HG02852 (cell line): ENCODE results near the gene WDFY4.

Source experiments
- ATAC-seq: cut with Tn5 transposase; IDR thresholded peaks from one replicate; pipeline ENCODE4 v1.9.1; 2021; ENCODE audit warnings: mild to moderate bottlenecking, moderate library complexity; ENCODE audit not compliant: unreplicated experiment

Gene WDFY4

DNA sequence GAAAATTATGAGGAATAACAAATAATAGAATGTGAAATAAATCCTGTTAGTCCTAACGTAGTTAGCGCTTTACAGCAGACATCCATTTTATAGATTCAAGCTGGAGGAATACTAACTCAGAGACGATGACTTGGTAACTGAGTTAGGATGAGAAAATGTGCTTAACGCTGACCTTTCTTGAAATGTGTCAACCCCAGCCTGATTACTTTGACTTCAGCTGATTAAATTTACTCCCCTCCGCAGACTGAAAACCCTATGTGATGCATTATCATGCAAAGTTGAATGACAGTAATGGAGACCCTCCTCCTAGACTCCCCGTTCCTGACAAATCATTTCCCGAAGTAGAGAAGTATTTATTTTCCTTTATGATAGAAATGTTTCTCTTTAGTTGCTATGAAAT, 54.5 kb downstream of the WDFY4 start:
- no peak for ATAC-seq

- no peak for ATAC-seq
Measured at GRCh38 chr10:48740015-48740707, 55.5 kb downstream of the WDFY4 start.

DNA sequence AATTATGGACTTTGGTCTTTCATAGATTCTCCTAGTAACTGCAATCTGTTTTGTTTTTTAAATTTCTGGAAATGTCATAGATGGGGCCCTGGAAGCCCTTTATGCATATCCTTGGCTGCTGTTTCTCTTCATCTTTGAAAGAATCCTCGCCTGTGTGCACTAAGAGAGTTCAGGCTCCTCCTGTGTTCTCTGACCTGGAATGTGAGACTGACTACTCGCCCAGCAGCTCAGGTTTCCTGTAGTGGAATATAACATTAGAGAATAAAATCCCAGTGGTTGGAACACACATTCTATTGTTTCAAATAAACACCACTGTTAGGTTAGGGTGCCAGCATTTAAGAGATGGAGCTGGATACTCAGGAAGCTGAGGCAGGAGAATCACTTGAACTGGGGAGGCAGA, 56.3 kb downstream of the WDFY4 start:
- ATAC-seq = no peak

GRCh38 chr10:48742891-48743860, 58.5 kb downstream of the WDFY4 start:
- no peak for ATAC-seq

GRCh38 chr10:48744587-48744986, 59.9 kb downstream of the WDFY4 start:
- no peak for ATAC-seq

DNA sequence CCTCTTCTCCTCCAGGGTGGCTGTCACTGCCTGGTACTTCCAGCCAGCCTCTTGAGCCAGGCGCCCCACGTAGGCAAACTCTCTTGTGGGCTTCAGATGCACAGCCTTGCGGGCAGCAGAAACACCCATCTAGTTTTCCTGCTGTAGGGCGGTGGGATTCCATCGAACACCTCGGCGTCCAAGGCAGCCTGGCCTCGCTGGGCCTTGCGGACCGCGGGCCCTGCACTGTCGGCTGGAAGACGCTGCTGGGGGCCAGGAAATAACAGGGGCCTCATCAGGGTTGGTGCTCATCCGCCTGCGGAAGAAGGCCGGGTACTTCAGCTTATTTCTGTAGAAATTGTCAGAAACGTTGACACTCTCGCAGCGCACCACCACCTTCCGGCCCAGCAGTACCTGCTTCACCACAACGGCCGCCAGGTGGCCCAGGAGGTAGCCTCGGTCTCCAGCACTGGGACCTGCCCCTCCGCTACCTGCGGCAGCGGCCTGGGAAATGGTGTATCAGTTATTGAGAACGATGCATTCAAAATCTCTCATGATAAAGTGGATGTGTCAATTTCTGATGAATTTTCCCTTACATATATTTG, 61.1 kb downstream of the WDFY4 start:
- ATAC-seq = no peak

DNA sequence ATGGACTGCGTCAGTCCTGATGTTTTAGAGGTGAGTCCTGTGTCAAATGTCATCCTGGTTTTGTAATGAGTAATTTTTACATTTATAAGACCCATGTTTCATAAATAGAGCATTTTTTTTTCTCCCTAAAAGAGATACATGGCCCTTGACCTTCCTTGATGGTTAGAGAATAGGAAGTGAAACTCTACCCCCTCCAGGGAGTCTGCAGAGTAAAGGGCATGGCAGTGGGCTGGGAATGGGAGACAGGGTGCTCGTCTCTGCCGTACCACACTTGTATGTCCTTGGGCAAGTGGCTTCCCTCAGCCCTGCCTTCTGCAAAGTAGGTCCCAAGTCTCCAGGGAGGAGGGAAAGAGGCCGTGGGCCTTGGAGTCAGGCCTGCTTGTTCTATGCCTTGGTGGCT, 63.9 kb downstream of the WDFY4 start:
- peak; percentile 31 for ATAC-seq

DNA sequence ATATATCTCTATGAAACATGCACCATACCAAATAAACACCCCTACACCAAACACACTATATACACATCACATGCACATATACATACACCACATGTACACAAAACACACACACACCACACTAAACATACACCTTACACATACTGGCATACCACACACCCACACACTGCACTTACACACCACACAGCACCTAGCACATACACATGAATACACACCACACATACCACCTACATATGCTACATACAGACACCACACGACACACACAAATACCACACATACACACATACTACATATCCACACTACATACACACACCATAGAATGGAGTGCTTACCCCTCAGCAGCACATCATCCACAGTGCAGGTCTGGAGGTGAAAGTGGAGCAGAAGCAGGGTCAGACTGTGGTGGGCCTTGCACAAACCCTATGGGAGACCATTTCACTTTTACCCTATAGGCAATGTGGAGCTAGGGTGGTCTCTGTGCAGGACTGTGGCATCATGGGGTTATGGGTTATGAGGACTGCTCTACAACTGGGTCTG, 64.6 kb downstream of the WDFY4 start:
- no peak for ATAC-seq

GRCh38 chr10:48750019-48750418, 65.3 kb downstream of the WDFY4 start:
- ATAC-seq = no peak

GRCh38 chr10:48750991-48751390, 66.3 kb downstream of the WDFY4 start:
- ATAC-seq = no peak

GRCh38 chr10:48751730-48752129, 67.1 kb downstream of the WDFY4 start:
- no peak for ATAC-seq

DNA sequence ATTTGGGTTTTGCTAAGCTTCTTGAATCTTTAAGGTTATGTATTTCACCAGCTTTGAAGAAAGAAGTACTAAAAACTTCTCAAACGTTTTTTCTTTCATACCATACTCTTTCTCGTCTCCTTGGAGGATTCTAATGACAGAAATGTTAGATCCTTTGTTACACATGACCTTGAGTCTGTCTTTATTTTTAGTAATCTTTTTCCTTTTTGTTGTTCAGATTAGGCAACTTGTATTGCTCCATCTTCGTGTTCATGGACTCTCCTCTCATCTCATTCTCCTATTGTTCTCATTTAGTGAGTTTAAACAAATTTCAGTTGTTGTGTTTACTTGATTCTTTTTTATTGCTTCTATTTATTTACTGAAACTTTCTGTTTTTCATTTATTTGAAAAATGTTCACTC, 73.7 kb downstream of the WDFY4 start:
- ATAC-seq = no peak

GRCh38 chr10:48759113-48759901, 74.6 kb downstream of the WDFY4 start:
- peak; percentile 89 for ATAC-seq

- ATAC-seq = no peak
Measured at GRCh38 chr10:48760983-48761382, 76.3 kb downstream of the WDFY4 start.

DNA sequence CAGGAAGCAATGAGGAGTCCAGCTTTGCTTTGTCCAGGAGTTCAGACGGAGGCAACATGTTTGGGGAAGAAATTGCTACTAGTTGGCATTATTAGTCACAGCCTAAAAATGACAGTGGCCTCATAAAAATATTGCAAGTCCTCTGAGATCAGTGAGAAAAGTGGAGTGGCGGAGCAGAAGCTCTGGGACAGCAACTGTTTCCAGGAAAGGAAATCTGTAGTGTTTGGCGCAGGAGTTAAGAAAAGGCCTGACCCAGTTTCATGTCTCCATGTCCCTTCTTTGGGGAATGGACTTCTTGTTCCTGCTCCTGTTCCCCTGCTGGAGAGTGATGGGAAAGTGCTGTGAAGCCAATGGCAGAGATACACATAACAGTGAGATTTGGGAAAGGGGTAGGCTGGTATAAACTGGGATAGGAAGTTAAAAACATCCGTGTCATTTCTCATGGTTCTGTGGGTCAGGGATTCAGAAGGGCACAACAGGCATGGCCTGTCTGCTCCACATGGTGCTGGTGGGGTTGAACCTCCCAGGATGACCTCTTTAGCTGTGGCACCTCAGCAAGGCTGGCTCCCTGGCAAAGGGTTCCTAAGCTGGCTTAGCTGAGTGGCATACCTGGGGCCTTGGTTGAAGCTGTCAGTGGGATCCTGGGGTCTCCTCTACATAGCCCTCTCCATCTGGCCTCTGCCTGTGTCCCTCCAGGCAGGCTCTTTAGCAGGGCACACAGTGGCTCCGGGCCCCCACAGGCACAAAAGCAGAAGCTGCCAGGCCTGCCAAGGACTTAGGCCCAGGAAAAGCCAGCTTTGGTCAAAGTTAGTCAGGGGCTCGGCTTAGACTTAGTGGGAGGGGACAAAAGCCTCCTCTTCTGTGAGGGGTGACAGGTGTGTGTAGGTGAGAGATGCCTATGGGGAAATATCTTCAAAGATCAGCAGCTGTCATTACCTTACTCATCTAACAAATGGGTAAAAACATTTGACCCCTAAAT, 77.7 kb downstream of the WDFY4 start:
- no peak for ATAC-seq

- ATAC-seq = no peak
Measured at GRCh38 chr10:48763403-48763965, 78.8 kb downstream of the WDFY4 start.

- no peak for ATAC-seq
Measured at GRCh38 chr10:48764486-48764885, 79.8 kb downstream of the WDFY4 start.

DNA sequence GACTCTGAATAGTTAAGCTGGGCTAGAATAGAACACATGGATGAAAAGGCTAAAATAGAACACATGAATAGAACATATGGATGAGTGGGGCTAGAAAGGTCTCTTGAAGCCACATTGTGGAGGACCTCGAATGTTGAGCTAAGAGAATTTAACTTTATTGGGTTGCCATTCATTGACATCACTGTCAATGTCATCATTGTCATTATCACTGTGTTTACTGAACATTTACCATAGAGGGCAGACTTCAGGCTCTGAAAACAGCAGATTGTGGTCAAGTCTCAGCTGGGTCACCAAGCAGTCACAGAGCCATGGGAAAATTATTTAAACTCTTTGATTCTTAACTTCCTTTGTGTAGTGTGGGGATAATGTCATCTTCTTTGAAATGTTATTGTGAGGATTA, 80.4 kb downstream of the WDFY4 start:
- no peak for ATAC-seq

GRCh38 chr10:48765527-48765926, 80.9 kb downstream of the WDFY4 start:
- ATAC-seq = no peak
